Transverse colon (tissue), 4 donors: ENCODE measurements around the gene DAB2IP.

Source experiments
- CTCF ChIP-seq, 5 experiments: fragments of 200-600 bp in 3 of 5; fragments of 450-650 bp in 2 of 5; sonication (generic) in 3 of 5; IDR thresholded peaks; 1 replicate in 2 of 5; 2 replicates in 3 of 5; pipeline ENCODE4 v1.5.1; 2016 to 2017; ENCODE audit warnings: antibody characterized with exemption in 5 of 5, inconsistent platforms in 3 of 5, mild to moderate bottlenecking in 2 of 5, moderate library complexity in 1 of 5
- POLR2AphosphoS5 ChIP-seq, 3 donors: sonication (generic); formaldehyde crosslinking; IDR thresholded peaks; one replicate each; pipeline ENCODE4 v1.6.1; 2016; ENCODE audit warnings: antibody characterized with exemption in 3 of 3

GRCh38 chr9:121689461-121690157, 38.2 kb downstream of the DAB2IP start:
- TF ChIP-seq CTCF (IDR thresholded peaks at IDR 0.05) (no peak), POLR2AphosphoS5 (IDR thresholded peaks at IDR 0.05) (no peak)
